Measurements from ENCODE around the gene CSTF3.

The CSTF3 gene

DNA sequence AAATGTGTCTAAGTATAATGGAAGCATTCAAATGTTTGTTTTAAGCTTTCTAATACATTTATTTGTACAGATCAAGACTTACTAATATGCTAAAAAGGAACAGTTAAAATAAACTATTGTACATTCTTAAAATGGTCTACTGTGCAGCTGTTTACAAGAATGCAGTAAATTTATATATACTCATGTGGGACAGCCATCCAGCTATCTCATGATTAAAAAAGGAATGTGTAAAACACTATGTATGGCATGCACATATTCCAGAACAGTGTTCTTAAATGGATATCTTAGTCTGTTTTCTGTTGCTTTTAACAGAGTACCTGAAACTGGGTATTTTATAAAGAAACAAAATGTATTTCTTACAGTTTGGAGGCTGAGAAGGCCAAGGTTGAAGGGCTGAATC, 30.2 kb upstream of the CSTF3 start:
- H3K4me2 ChIP-seq (ENCODE audit: low read length): no peak overlapping the region
- TF ChIP-seq, protein P1, sequence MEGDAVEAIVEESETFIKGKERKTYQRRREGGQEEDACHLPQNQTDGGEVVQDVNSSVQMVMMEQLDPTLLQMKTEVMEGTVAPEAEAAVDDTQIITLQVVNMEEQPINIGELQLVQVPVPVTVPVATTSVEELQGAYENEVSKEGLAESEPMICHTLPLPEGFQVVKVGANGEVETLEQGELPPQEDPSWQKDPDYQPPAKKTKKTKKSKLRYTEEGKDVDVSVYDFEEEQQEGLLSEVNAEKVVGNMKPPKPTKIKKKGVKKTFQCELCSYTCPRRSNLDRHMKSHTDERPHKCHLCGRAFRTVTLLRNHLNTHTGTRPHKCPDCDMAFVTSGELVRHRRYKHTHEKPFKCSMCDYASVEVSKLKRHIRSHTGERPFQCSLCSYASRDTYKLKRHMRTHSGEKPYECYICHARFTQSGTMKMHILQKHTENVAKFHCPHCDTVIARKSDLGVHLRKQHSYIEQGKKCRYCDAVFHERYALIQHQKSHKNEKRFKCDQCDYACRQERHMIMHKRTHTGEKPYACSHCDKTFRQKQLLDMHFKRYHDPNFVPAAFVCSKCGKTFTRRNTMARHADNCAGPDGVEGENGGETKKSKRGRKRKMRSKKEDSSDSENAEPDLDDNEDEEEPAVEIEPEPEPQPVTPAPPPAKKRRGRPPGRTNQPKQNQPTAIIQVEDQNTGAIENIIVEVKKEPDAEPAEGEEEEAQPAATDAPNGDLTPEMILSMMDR (IDR thresholded peaks at IDR 0.05; ENCODE audit: low read depth, low read length, poor library complexity, severe bottlenecking): no peak
- TF ChIP-seq EZH2phosphoT487 (IDR thresholded peaks at IDR 0.05; ENCODE audit: borderline replicate concordance, low read length): no peak
- no peak overlapping the region for H3K27ac ChIP-seq (ENCODE audit: low read depth, low read length)
- no peaks in the 10 kb centered on the region for H3K9me3 ChIP-seq (ENCODE audit: control insufficient read depth, insufficient read depth, low read length)
- no peak overlapping the region for H3K4me3 ChIP-seq (ENCODE audit: low read length)
- no peaks in the 10 kb centered on the region for H3K36me3 ChIP-seq (ENCODE audit: control insufficient read depth, low read length)
- no peaks in the 10 kb centered on the region for H3F3A ChIP-seq (ENCODE audit: control insufficient read depth, insufficient read depth)
- no peaks in the 10 kb centered on the region for H3K27me3 ChIP-seq (ENCODE audit: control insufficient read depth, low read length)
- no peaks in the 10 kb centered on the region for H3K79me2 ChIP-seq (ENCODE audit: control insufficient read depth, low read length)
- H3K4me1 ChIP-seq (ENCODE audit: control insufficient read depth, low read length): no peaks in the 10 kb centered on the region
- H3K9me2 ChIP-seq (replicated peaks; ENCODE audit: control insufficient read depth, low read length): no peaks in the 10 kb centered on the region
- H4K20me1 ChIP-seq (ENCODE audit: control insufficient read depth, insufficient read depth, low read depth, low read length): no peaks in the 10 kb centered on the region

DNA sequence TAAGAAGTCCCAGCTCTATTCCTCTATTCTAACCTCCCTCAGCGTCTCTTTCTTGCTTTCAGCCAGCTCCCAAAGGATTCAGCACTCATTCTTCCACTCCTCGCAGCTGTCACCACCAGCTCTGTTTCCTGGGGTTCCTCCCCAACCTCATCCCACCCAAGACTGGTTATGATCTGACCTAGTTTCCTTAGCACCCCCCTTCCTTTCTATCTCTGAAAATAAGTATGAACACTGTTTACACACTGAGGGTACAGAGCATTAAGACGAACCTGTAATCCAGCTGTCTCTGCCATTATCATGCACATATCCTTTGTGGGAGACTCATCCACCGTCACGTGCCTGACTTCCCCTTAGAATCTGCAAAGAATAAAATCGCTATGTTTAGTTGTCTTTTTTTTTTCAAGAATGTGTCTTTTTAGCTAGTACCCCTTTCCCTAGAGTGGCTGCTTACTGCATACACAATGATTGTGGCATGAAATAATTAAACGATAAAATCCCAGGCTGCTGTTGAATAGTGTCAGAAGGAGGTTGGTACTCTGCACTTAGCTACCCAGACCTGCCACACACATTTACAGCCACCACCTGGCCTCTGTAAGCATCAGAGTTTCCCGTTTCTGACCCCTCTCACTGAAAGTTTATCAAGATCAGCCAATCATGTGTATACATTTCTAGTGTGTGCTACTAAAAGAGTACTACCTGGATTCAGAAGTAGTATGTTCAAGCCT, 26.9 kb upstream of the CSTF3 start:
- Histone ChIP-seq H3K4me3 (ENCODE audit: low read length) (no peak overlapping the region), H3F3A (ENCODE audit: control insufficient read depth, insufficient read depth) (no peaks in the 10 kb centered on the region), H3K36me3 (ENCODE audit: control insufficient read depth, low read length) (no peaks in the 10 kb centered on the region), H4K20me1 (ENCODE audit: control insufficient read depth, insufficient read depth, low read depth, low read length) (no peaks in the 10 kb centered on the region), H3K9me2 (replicated peaks; ENCODE audit: control insufficient read depth, low read length) (no peaks in the 10 kb centered on the region), H3K79me2 (ENCODE audit: control insufficient read depth, low read length) (no peaks in the 10 kb centered on the region), H3K4me2 (ENCODE audit: low read length) (no peak overlapping the region), H3K9me3 (ENCODE audit: control insufficient read depth, insufficient read depth, low read length) (no peaks in the 10 kb centered on the region), H3K27me3 (ENCODE audit: control insufficient read depth, low read length) (no peaks in the 10 kb centered on the region), H3K4me1 (ENCODE audit: control insufficient read depth, low read length) (no peaks in the 10 kb centered on the region), H3K27ac (ENCODE audit: low read depth, low read length) (no peak overlapping the region)
- TF ChIP-seq, protein P1 (IDR thresholded peaks at IDR 0.05; ENCODE audit: low read depth, low read length, poor library complexity, severe bottlenecking): no peak
- TF ChIP-seq EZH2phosphoT487 (IDR thresholded peaks at IDR 0.05; ENCODE audit: borderline replicate concordance, low read length): no peak

DNA sequence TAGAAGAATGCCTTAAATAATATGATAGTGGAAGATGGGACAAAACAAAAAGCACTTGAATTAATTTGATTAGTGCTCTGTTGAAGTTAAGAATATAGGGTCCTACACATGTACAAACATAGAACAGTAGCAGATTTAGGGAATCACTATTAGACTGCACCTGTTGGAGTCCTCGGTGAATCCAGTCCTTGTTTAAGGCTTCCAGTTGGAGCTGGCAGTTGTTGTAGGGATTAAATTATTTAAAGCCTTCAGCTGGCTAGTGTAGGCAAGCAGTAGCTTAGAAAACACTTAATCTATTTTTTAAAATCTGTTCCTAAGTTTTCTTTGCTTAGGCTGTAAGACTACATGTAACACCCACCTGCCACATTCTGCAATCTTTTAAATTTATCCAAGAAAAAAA, 24.5 kb upstream of the CSTF3 start:
- TF ChIP-seq EZH2phosphoT487 (IDR thresholded peaks at IDR 0.05; ENCODE audit: borderline replicate concordance, low read length): no peak
- TF ChIP-seq, protein P1 (IDR thresholded peaks at IDR 0.05; ENCODE audit: low read depth, low read length, poor library complexity, severe bottlenecking): no peak
- H4K20me1 ChIP-seq (ENCODE audit: control insufficient read depth, insufficient read depth, low read depth, low read length): no peaks in the 10 kb centered on the region
- H3K9me3 ChIP-seq (ENCODE audit: control insufficient read depth, insufficient read depth, low read length): no peaks in the 10 kb centered on the region

More for the DNA sequence above, 24.5 kb upstream of the CSTF3 start:
- H3K79me2 ChIP-seq (ENCODE audit: control insufficient read depth, low read length): no peaks in the 10 kb centered on the region
- H3K4me1 ChIP-seq (ENCODE audit: control insufficient read depth, low read length): no peaks in the 10 kb centered on the region
- H3K4me3 ChIP-seq (ENCODE audit: low read length): no peak overlapping the region
- H3K4me2 ChIP-seq (ENCODE audit: low read length): no peak overlapping the region
- no peaks in the 10 kb centered on the region for H3K27me3 ChIP-seq (ENCODE audit: control insufficient read depth, low read length)
- no peak overlapping the region for H3K27ac ChIP-seq (ENCODE audit: low read depth, low read length)
- no peaks in the 10 kb centered on the region for H3K36me3 ChIP-seq (ENCODE audit: control insufficient read depth, low read length)
- no peaks in the 10 kb centered on the region for H3F3A ChIP-seq (ENCODE audit: control insufficient read depth, insufficient read depth)
- H3K9me2 ChIP-seq (replicated peaks; ENCODE audit: control insufficient read depth, low read length): no peaks in the 10 kb centered on the region

All from DOHH2 (cell line).